ENCODE results near the gene TRAP1. TPM values are rescaled to one million over a fixed set of nuclear protein-coding genes. Genes with fewer than 3 reads are reported as not detected.

TRAP1 gene
- total RNA-seq, 4 donors from 2014 or later, result 40.1 to 89.7 (median 47.7) TPM

DNA sequence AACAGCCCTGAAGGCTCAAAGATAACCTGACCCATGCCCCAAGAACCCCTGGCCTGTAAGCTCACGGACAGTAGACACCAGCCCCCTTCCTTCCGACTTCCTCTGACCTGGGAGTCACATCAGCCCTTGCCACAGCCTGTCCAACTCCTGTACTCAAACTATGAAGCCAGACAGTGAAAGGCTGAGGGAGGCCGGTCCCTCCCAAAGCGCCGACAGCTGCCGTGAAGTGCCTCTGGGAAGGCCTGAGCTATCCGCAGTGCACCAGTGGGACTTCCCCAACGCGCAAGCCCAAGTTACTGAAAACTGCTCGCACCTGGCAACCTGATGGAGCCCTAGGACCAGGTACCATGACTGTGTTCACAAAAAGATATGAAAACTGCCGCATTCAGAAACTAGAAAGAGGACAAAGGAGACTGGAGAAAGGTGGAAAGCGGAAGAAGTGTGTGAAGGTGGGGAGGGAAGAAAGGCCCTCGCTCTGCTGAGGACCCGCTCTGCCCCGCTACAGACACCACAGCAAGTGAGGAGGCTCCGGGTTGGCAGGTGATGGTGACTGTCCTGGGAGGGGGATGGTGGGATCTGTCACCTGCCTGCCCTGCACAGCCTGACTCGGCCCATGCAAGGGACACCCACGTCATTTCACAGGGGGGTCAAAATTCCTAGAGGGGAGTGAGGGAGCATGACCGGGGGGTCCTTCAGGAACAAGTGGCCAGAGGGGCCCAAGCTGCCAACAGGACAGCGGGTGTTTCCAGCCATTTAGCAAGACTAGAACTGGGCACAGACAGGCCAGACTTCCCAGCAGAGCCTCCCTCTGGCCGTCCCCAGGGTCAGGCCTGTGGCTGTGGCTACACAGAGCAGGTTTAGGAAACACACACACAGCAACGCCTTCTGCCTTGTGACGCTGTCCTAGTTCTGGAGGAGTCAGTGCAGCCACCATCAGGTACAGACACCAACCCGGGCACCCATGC, 13.1 kb upstream of the TRAP1 start:
- TF ChIP-seq, protein P1, sequence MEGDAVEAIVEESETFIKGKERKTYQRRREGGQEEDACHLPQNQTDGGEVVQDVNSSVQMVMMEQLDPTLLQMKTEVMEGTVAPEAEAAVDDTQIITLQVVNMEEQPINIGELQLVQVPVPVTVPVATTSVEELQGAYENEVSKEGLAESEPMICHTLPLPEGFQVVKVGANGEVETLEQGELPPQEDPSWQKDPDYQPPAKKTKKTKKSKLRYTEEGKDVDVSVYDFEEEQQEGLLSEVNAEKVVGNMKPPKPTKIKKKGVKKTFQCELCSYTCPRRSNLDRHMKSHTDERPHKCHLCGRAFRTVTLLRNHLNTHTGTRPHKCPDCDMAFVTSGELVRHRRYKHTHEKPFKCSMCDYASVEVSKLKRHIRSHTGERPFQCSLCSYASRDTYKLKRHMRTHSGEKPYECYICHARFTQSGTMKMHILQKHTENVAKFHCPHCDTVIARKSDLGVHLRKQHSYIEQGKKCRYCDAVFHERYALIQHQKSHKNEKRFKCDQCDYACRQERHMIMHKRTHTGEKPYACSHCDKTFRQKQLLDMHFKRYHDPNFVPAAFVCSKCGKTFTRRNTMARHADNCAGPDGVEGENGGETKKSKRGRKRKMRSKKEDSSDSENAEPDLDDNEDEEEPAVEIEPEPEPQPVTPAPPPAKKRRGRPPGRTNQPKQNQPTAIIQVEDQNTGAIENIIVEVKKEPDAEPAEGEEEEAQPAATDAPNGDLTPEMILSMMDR (IDR thresholded peaks at IDR 0.05; ENCODE audit: low read depth), result no peak

DNA sequence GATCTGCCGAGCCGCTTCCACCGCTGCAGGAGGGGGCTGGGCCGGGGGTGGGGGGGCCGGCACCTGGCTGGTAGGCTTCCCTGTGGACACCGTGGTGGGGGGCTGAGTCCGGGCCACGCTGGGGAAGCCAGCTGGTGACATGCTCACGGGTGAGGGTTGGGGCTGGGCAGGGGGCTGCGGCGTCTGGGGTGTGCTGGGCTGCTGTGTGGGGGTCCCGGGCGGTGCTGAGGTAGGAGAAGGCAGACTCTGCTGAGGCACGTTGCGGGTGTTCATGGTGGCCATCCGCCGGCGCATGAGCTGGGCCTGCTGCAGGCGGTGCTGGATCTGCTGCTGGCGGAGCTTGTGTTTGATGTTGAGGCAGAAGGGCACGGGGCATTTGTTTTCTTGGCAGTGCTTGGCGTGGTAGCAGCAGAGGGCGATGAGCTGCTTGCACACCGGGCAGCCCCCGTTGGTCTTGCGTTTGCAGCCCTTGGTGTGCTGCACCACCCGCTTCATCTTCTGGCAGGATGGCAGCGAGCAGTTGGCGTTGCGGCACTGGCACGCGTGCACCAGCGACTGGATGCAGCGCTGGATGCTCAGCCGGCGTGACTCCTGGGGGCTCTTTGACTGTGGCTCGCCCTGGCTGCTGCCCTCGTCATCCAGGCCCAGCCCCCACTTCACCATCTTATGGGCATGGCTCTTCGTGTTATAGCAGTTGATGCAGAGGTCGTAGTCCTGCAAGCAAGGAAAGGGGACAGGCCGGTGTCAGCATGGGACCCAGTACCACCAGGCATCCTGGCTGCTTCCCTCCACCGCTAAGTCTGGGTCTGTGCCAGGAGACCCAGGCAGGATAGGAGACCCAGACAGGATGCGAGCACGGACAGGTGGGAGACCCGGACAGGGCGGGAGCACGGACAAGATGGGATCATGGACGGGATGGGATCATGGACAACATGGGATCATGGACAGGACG, 12.1 kb upstream of the TRAP1 start:
- TF ChIP-seq, protein P1 (IDR thresholded peaks at IDR 0.05; ENCODE audit: low read depth), result no peak

DNA sequence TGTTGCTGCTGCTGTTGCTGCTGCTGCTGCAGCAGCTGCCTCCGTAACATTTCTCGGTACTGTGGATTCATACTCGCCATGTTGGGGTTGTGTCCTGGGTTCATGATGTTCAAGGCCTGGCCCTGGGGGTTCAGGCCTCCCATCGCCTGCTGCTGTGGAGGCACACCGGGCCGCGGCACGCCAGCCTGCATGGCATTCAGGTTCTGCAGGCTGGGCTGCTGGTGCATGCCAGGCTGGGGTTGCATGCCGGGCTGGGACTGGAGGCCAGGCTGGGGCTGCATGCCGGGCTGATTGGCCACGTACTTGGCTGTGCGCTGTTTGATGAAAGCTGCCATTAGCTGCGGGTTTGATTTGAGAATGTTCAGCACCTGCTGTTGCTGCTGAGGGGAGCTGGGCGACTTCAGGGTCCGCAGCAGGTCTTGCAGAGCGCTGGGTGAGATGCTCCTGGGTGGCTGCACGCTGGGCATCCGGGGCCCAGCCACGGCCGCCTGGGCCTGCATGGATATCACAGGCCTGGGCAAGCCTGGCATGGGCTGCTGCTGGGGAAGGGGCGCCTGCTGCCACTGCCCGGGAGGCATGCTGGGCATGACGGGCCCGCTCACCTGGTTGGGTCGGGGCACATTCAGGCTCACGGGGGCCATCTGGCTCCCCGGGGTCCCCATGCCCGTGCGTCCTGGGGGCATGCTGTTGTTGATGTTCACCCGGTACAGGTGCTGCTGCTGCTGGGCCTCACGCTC, 11.3 kb upstream of the TRAP1 start:
- TF ChIP-seq, protein P1 (IDR thresholded peaks at IDR 0.05; ENCODE audit: low read depth), result no peak

DNA sequence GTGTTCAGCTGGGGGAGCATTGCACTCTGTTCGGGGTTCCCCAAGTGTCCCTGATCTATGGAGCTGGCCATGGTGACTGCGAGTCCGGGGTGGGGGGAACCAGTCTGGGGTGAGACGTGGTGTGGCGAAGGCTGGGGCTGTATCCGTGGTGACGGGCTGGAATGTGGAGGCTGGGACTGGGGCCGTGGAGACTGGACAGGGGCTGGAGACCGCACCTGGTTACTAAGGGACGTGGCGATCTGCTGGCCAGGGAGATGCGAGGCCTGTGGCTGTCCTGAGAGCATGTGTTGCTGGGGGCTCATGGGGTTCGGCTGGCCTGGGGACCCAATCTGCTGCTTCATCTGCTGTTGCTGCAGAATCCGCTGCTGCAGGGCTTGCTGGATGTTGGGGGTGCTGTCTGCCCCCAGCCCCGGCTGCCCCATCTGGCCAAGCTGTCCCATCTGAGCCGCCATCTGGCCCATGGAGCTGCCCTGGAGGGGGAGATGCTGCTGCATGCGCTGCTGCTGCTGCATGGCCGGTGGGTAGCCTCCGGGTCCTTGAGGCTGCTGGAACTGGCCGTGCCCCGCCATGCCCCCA, 10.6 kb upstream of the TRAP1 start:
- TF ChIP-seq, protein P1 (IDR thresholded peaks at IDR 0.05; ENCODE audit: low read depth), result no peak

DNA sequence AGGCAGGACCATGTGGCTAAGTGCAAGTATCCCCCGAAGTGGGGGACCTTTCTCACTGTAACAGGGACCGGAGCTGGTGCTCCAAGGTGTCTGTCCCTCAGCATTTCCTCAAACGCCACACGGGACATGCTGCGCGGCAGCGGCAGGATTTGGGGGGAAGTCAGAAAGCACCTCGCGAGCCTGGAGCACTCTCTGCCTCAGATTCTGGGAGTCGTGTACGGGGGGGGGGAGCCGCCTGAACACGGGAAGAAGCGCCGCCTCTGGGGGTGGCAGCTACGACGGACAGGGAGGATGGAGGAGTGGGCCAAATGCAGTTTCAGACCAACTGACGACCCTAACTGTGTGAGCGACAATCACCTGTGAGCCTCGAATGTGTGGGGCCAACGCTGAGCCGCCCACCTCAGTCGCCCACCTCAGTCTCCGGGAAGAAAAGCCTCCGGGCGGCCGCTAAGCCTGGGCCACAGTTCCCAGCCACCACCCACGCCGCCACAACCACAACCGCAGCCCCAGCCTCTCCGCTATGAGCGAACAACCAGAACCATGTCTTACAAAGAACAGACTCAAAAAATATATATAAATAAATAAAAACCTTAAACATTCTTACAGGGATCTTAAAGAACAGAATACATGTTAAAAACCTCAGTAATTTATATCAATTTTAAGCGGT, 8.8 kb upstream of the TRAP1 start:
- TF ChIP-seq, protein P1 (IDR thresholded peaks at IDR 0.05; ENCODE audit: low read depth), result no peak

DNA sequence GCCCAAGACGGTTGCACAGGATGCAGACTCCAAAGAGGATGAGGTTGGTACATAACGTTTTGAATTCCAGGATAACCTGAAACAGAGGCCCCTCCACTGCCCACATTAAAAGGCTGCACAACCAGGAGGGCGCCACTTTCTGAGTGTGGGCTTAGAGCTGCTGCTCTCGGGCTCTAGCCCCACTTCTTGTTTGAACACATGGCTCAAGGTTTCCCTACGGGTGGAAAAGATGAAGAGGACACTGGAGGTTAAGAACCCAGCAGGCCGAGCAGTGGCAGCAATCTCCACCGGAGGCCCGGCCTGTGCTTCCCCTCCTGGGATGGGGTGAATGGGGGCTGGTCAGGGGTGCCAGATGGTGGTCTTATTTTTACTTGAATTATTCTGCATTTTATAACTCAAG, 8.0 kb upstream of the TRAP1 start:
- TF ChIP-seq, protein P1 (IDR thresholded peaks at IDR 0.05; ENCODE audit: low read depth), result no peak
